Esophagus muscularis mucosa (tissue), 4 donors: ENCODE results near the gene UCK2. TPM values are rescaled to one million over a fixed set of nuclear protein-coding genes. Genes with fewer than 3 reads are reported as not detected.

Experiments
- DNase-seq: peaks from one replicate; pipeline ENCODE4 v3.0.0-alpha.2; 2017; ENCODE audit errors: extremely low spot score
- H3K27ac ChIP-seq, 4 donors: fragments of 200-600 bp; sonication (generic); replicated peaks in 1 of 4; 1 replicate in 3 of 4; 2 replicates in 1 of 4; pipeline ENCODE4 v1.5.1; 2016 to 2019; ENCODE audit warnings: mild to moderate bottlenecking in 1 of 4
- H3K27me3 ChIP-seq, 4 donors: fragments of 200-600 bp; sonication (generic); one replicate each; pipeline versions ENCODE4 v1.5.1 to v1.6.0; 2016 to 2019
- H3K36me3 ChIP-seq, 4 donors: fragments of 200-600 bp; sonication (generic); one replicate each; pipeline ENCODE4 v1.5.1; 2016 to 2019
- H3K4me1 ChIP-seq, 4 donors: fragments of 200-600 bp; sonication (generic); one replicate each; pipeline ENCODE4 v1.5.1; 2016 to 2019
- H3K4me3 ChIP-seq, 4 donors: fragments of 200-600 bp; sonication (generic); 1 replicate in 2 of 4; 2 replicates in 2 of 4; pipeline ENCODE4 v1.5.1; 2016 to 2019; ENCODE audit warnings: mild to moderate bottlenecking in 4 of 4, moderate library complexity in 1 of 4
- H3K9me3 ChIP-seq, 4 donors: fragments of 200-600 bp; sonication (generic); 1 replicate in 3 of 4; 2 replicates in 1 of 4; pipeline ENCODE4 v1.5.1; 2016 to 2019
- CTCF ChIP-seq, 3 experiments: fragments of 200-600 bp in 2 of 3; fragments of 450-650 bp in 1 of 3; sonication (generic) in 2 of 3; IDR thresholded peaks; one replicate each; pipeline ENCODE4 v1.5.1; 2017 to 2019; ENCODE audit warnings: antibody characterized with exemption in 3 of 3, mild to moderate bottlenecking in 2 of 3, moderate library complexity in 1 of 3
- EP300 ChIP-seq: sonication (generic); formaldehyde crosslinking; IDR thresholded peaks from one replicate; pipeline ENCODE4 v1.6.1; 2017; ENCODE audit warnings: antibody characterized with exemption
- POLR2A ChIP-seq: fragments of 450-650 bp; IDR thresholded peaks from one replicate; pipeline ENCODE4 v1.6.1; 2017; ENCODE audit warnings: antibody characterized with exemption, moderate library complexity, mild to moderate bottlenecking, low read depth
- POLR2AphosphoS5 ChIP-seq, 2 donors: sonication (generic); formaldehyde crosslinking; IDR thresholded peaks; one replicate each; pipeline ENCODE4 v1.6.1; 2017; ENCODE audit warnings: antibody characterized with exemption in 2 of 2
- WGBS: methylation state at CpG from one replicate; pipeline ENCODE4 v1.1.5; 2018; 5-methylcytosine and 5-hydroxymethylcytosine counted together
- intact Hi-C: fragments of 100-400 bp; cut with DNase I; formaldehyde crosslinking; loops from one replicate; pipeline ENCODE4 v1.15.1; 2023
- total RNA-seq, 4 donors: library from RNA; depleted of rRNA; stranded (reverse); fragments of >200 nt; gene quantifications; one replicate each; pipeline versions ENCODE4 v1.1.0 to v1.2.1, GENCODE V29; 2016

The UCK2 gene
- total RNA-seq, 4 donors from 2014 or later, result 13.7 to 33.7 (median 31.0) TPM

- H3K4me1 ChIP-seq, result no peaks in the 10 kb centered on the region
- H3K27me3 ChIP-seq, result peaks cover 0 to 10% (median 0%) of the 10 kb centered on the region in 4 donors
- H3K27ac ChIP-seq, result no peak overlapping the region
- H3K4me3 ChIP-seq, result no peak overlapping the region
- intact Hi-C loops, result loop anchor here (10.0 kb wide), 1 partner anchor 239 kb away; the partner anchor contains the start of gene FAM78B
- 71% methylated on average over 7 of the region's 7 CpGs for WGBS
- no peaks in the 10 kb centered on the region for H3K9me3 ChIP-seq
- no peaks in the 10 kb centered on the region for H3K36me3 ChIP-seq
- no peak for DNase-seq
- TF ChIP-seq EP300, result no peak
- no peak for TF ChIP-seq CTCF (IDR thresholded peaks at IDR 0.05)
- TF ChIP-seq POLR2A, result no peak
- no peak for TF ChIP-seq POLR2AphosphoS5 (IDR thresholded peaks at IDR 0.05)
Measured at GRCh38 chr1:165925498-165926079, 98.2 kb downstream of the UCK2 start.

- no peaks in the 10 kb centered on the region for H3K4me1 ChIP-seq
- intact Hi-C loops, result loop anchor here (10.0 kb wide), 1 partner anchor 238 kb away; the partner anchor contains the start of gene FAM78B
- no peak for TF ChIP-seq POLR2AphosphoS5 (IDR thresholded peaks at IDR 0.05)
- no peak for TF ChIP-seq POLR2A
- no peak for TF ChIP-seq EP300
- TF ChIP-seq CTCF (IDR thresholded peaks at IDR 0.05), result no peak
- peaks cover 0 to 10% (median 0%) of the 10 kb centered on the region in 4 donors for H3K27me3 ChIP-seq
- 43% methylated on average over 2 of the region's 2 CpGs for WGBS
- no peak for DNase-seq
- no peaks in the 10 kb centered on the region for H3K36me3 ChIP-seq
- no peak overlapping the region for H3K4me3 ChIP-seq
- H3K27ac ChIP-seq, result no peak overlapping the region
- no peaks in the 10 kb centered on the region for H3K9me3 ChIP-seq
Measured at GRCh38 chr1:165927169-165927568, 99.8 kb downstream of the UCK2 start.

GRCh38 chr1:165928075-165928731, 100.8 kb downstream of the UCK2 start:
- no peak overlapping the region for H3K27ac ChIP-seq
- no peaks in the 10 kb centered on the region for H3K4me1 ChIP-seq
- intact Hi-C loops, result loop anchor here (10.0 kb wide), 1 partner anchor 237 kb away; the partner anchor contains the start of gene FAM78B
- TF ChIP-seq EP300 (no peak), CTCF (IDR thresholded peaks at IDR 0.05) (peak; percentile 46 to 60 (median 51)), POLR2AphosphoS5 (IDR thresholded peaks at IDR 0.05) (no peak)
- no peak for DNase-seq
- H3K4me3 ChIP-seq, result no peak overlapping the region
- no peaks in the 10 kb centered on the region for H3K36me3 ChIP-seq
- peaks cover 0 to 10% (median 0%) of the 10 kb centered on the region in 4 donors for H3K27me3 ChIP-seq
- WGBS, result 70% methylated on average over 10 of the region's 10 CpGs
- H3K9me3 ChIP-seq, result no peaks in the 10 kb centered on the region

GRCh38 chr1:165930961-165931360, 103.5 kb downstream of the UCK2 start:
- WGBS, result no CpG with 5 or more reads among the region's 1 CpG
- no peak overlapping the region for H3K27ac ChIP-seq
- intact Hi-C loops, result loop anchor here (2.0 kb wide), 1 partner anchor 548 kb away; no protein-coding TSS in a partner anchor
- peaks cover 0 to 10% (median 0%) of the 10 kb centered on the region in 4 donors for H3K27me3 ChIP-seq
- H3K36me3 ChIP-seq, result no peaks in the 10 kb centered on the region
- TF ChIP-seq POLR2A (no peak), EP300 (no peak), CTCF (IDR thresholded peaks at IDR 0.05) (no peak), POLR2AphosphoS5 (IDR thresholded peaks at IDR 0.05) (no peak)
- H3K9me3 ChIP-seq, result no peaks in the 10 kb centered on the region
- DNase-seq, result no peak
- no peaks in the 10 kb centered on the region for H3K4me1 ChIP-seq
- H3K4me3 ChIP-seq, result no peak overlapping the region
